Esophagus squamous epithelium (tissue), 5 donors: ENCODE measurements around the gene FOXN1. TPM values are rescaled to one million over a fixed set of nuclear protein-coding genes. Genes with fewer than 3 reads are reported as not detected.

Experiments used
- DNase-seq: peaks from one replicate; lab custom pipeline; 2025; lab: John Stamatoyannopoulos, UW
- H3K27ac ChIP-seq, 4 donors: fragments of 200-600 bp; sonication (generic); one replicate each; pipeline ENCODE4 v1.5.1; 2016 to 2019; ENCODE audit warnings: mild to moderate bottlenecking in 1 of 4
- H3K27me3 ChIP-seq, 4 donors: fragments of 200-600 bp; sonication (generic); 1 replicate in 3 of 4; 2 replicates in 1 of 4; pipeline versions ENCODE4 v1.5.1 to v1.6.0; 2017 to 2021; ENCODE audit warnings: antibody characterized with exemption in 1 of 4
- H3K36me3 ChIP-seq, 3 donors: fragments of 200-600 bp; sonication (generic); one replicate each; pipeline ENCODE4 v1.5.1; 2016 to 2019
- H3K4me1 ChIP-seq, 3 donors: fragments of 200-600 bp; sonication (generic); one replicate each; pipeline ENCODE4 v1.5.1; 2017 to 2019
- H3K4me3 ChIP-seq, 4 donors: fragments of 200-600 bp; sonication (generic); 1 replicate in 3 of 4; 2 replicates in 1 of 4; pipeline ENCODE4 v1.5.1; 2016 to 2019; ENCODE audit warnings: mild to moderate bottlenecking in 2 of 4, moderate library complexity in 1 of 4
- H3K9me3 ChIP-seq, 3 donors: fragments of 200-600 bp; sonication (generic); one replicate each; pipeline ENCODE4 v1.5.1; 2016 to 2019
- POLR2A ChIP-seq, 4 donors: fragments of 450-650 bp; IDR thresholded peaks; one replicate each; pipeline ENCODE4 v1.6.1; 2017; ENCODE audit warnings: antibody characterized with exemption in 4 of 4, mild to moderate bottlenecking in 4 of 4, moderate library complexity in 3 of 4
- whole genome bisulfite sequencing, 2 donors: methylation state at CpG; one replicate each; pipeline ENCODE4 v1.1.5; 2018; 5-methylcytosine and 5-hydroxymethylcytosine counted together
- intact Hi-C: fragments of 100-400 bp; cut with DNase I; formaldehyde crosslinking; loops from one replicate; pipeline ENCODE4 v1.15.0; 2022
- total RNA-seq, 4 donors: library from RNA; depleted of rRNA; stranded (reverse); fragments of >200 nt; gene quantifications; one replicate each; pipeline ENCODE4 v1.1.0, GENCODE V29; 2016
- TF ChIP-seq, protein P1 (sequence below), 6 experiments: fragments of 450-650 bp in 4 of 6; fragments of 200-600 bp in 2 of 6; sonication (generic) in 2 of 6; IDR thresholded peaks; one replicate each; pipeline ENCODE4 v1.5.1; 2016 to 2019; ENCODE audit warnings: antibody characterized with exemption in 6 of 6, mild to moderate bottlenecking in 4 of 6, moderate library complexity in 4 of 6
- donor health status: DM: yes; HTN: yes; CAD: no.

The FOXN1 gene
- total RNA-seq, 4 donors from 2014 or later: 10.5 to 17.0 (median 14.8) TPM

DNA sequence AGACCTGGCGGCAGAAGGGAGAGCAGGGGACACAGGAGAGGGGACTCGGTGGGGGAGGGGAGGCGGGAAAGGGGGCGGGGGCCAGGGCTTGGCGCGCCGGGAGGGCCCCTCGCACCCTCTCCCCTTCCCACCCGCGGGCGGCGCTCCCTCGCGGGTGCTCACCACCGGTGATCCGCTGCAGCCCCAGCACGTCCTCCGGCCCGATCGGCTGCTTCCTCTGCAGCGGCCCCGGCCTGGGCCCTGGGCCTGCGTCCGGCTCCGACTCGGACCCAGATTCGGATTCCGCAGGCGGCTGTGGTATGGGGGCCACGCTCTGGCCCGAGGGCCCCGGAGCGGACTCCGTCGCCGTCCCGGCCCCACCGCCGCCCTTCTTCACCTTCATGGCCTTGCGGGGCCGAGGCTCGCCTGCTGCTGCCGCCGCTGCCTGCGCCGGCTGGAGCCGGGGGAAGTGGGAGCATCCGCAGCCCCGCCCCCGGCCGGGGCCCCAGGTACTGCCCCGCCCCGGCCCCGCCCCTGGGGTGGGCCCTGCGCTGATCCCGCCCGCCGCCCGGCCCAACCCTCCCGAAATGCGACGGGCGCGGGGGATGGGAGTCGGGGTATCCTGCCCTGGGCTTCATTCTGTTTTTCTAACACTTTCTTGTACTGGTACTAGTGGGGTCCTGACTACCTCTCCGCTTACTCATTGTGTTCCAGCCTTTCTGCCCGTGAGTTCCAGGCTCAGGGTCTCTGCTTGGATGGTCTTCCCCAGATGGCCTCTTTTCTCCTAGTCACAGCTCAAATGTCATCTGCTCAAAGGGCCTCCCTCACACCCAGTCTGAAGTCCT is 46.2 kb downstream of the FOXN1 start, which contains the start of gene UNC119:
UNC119 (minus strand) TSS at position 449 of the 824 bp plus-strand sequence; CDS start at position 382, 67 bp downstream.
- intact Hi-C loops: no loop called here
- no peak for DNase-seq
- Histone ChIP-seq H3K4me3 (peak within 1 kb of the TSS; percentile 56 to 86 (median 75)), H3K27ac (peak within 1 kb of the TSS; percentile 65 to 82 (median 72)), H3K36me3 (peaks cover 6 to 45% (median 25%) of the 10 kb centered on the region in 3 donors), H3K9me3 (no peaks in the 10 kb centered on the region), H3K27me3 (no peaks in the 10 kb centered on the region), H3K4me1 (peaks cover 12 to 66% (median 13%) of the 10 kb centered on the region in 3 donors)
- WGBS, 2 donors: 3 to 8% methylated on average over 9 to 13 of the region's 67 CpGs
- TF ChIP-seq, protein P1, sequence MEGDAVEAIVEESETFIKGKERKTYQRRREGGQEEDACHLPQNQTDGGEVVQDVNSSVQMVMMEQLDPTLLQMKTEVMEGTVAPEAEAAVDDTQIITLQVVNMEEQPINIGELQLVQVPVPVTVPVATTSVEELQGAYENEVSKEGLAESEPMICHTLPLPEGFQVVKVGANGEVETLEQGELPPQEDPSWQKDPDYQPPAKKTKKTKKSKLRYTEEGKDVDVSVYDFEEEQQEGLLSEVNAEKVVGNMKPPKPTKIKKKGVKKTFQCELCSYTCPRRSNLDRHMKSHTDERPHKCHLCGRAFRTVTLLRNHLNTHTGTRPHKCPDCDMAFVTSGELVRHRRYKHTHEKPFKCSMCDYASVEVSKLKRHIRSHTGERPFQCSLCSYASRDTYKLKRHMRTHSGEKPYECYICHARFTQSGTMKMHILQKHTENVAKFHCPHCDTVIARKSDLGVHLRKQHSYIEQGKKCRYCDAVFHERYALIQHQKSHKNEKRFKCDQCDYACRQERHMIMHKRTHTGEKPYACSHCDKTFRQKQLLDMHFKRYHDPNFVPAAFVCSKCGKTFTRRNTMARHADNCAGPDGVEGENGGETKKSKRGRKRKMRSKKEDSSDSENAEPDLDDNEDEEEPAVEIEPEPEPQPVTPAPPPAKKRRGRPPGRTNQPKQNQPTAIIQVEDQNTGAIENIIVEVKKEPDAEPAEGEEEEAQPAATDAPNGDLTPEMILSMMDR (IDR thresholded peaks at IDR 0.05): no peak
- TF ChIP-seq POLR2A (IDR thresholded peaks at IDR 0.05): peak in 2 of 4 donors; percentile 50 to 81

DNA sequence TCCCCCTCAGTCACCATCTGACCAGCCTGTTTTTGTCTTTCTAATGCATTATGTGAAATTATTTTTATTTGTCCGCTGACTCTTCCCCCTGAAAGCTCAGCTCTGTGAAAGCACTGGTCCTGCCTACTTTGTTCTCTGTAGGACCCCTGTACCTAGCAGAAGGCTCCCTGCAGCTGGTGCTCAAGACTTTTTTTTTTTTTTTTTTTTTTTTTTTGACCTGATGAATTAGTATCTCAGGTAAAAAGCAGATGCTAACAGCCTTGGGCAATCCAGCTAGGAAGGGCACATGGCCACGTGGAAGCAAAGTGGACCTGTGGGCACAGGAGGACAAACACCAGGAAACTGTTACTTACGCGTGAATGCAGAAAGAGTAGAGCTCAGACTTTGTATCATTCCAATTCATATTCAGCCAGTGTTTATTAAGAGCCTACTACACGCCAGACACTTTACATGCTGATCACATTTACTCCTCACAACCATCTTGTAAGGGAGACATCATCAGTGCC is 46.9 kb downstream of the FOXN1 start:
- 87 to 90% methylated on average over 4 to 5 of the region's 5 CpGs for WGBS, 2 donors
- H3K27ac ChIP-seq: no peak overlapping the region

DNA sequence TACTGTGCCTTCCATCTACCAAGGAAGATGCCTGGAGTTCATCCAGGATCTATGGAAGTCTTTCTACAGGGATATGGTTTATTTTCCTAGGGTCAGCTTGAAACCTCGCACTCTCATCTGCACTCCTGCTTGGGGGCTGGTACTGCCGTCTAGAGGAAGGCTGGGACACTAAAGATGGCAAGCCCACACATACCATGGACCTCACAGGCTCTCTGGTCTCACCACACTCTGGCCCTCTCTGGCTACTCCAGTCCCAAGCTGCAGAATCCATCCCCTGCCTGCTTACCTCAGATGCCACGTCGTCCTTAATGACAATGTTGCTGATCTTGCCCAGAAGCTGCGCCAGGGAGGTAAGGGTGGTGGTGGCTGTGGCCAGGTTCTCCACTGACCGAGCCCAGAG is 48.4 kb downstream of the FOXN1 start:
- no peak for TF ChIP-seq POLR2A (IDR thresholded peaks at IDR 0.05)
- TF ChIP-seq, protein P1 (IDR thresholded peaks at IDR 0.05): peak in 1 of 6 experiments; percentile 8
- intact Hi-C loops: no loop called here
- no peak for DNase-seq
- Histone ChIP-seq H3K27me3 (no peaks in the 10 kb centered on the region), H3K4me3 (no peak overlapping the region), H3K9me3 (no peaks in the 10 kb centered on the region), H3K27ac (no peak overlapping the region), H3K4me1 (peaks cover 12 to 48% (median 13%) of the 10 kb centered on the region in 3 donors), H3K36me3 (peaks cover 6 to 61% (median 26%) of the 10 kb centered on the region in 3 donors)
- WGBS, 2 donors: 85% methylated on average over 6 of the region's 6 CpGs; no CpG with 5 or more reads in 1 of the 2 donors

More for the DNA sequence above, 46.9 kb downstream of the FOXN1 start:
- no peak for DNase-seq
- Histone ChIP-seq H3K36me3 (peaks cover 6 to 46% (median 26%) of the 10 kb centered on the region in 3 donors), H3K4me3 (peak overlapping the region in 3 of 4 donors; percentile 65 to 86 (median 85)), H3K9me3 (no peaks in the 10 kb centered on the region), H3K27me3 (no peaks in the 10 kb centered on the region), H3K4me1 (peaks cover 12 to 63% (median 13%) of the 10 kb centered on the region in 3 donors)
- TF ChIP-seq, protein P1 (IDR thresholded peaks at IDR 0.05): no peak
- TF ChIP-seq POLR2A (IDR thresholded peaks at IDR 0.05): no peak
- intact Hi-C loops: no loop called here

DNA sequence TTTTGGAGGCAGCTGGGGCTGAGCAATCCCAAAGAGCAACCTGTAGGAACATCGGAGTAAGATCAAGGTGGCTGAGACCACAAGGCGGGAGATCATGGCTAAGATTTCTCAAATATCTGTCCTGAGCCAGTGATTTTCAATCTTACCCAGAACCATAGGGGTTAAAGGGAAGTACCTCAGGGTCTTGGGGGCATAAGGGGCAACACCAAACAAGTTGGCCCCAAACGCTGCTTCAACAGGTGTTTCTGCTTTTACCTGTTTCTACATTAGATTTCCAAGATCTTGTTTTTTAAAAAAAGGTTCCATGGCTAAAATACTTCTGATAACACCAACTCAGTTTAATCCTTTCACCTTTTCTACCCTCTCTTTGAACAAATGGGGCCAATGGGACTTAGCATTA is 48.9 kb downstream of the FOXN1 start:
- intact Hi-C loops: no loop called here
- TF ChIP-seq, protein P1 (IDR thresholded peaks at IDR 0.05): no peak
- TF ChIP-seq POLR2A (IDR thresholded peaks at IDR 0.05): no peak
- Histone ChIP-seq H3K36me3 (peaks cover 6 to 66% (median 26%) of the 10 kb centered on the region in 3 donors), H3K27ac (no peak overlapping the region), H3K27me3 (no peaks in the 10 kb centered on the region), H3K4me3 (no peak overlapping the region), H3K9me3 (no peaks in the 10 kb centered on the region), H3K4me1 (peaks cover 12 to 43% (median 13%) of the 10 kb centered on the region in 3 donors)
- no peak for DNase-seq
- WGBS, 2 donors: 88% methylated on average over 3 of the region's 3 CpGs

DNA sequence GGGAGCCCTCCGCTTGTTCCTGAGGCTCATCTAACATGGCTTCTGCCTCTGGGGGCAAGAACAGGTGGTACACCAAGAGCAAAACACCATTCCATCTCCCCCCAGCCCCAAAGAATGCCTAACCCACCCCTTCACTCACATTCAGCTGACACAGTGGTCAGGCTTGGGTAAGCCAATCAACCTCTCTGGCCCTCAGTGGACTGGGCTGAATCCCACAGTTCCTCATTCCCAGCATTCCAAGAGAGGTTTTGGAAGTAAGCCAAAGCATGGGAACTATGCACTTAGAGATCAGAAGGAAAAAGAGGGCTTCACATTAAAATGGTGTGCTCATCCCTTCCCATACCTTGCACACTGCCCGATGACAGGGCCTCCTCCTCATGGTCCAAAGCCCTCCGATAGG is 57.3 kb downstream of the FOXN1 start:
- Histone ChIP-seq H3K27me3 (no peaks in the 10 kb centered on the region), H3K27ac (no peak overlapping the region), H3K4me1 (peaks cover 0 to 18% (median 0%) of the 10 kb centered on the region in 3 donors), H3K9me3 (no peaks in the 10 kb centered on the region), H3K36me3 (peaks cover 4 to 86% (median 24%) of the 10 kb centered on the region in 3 donors), H3K4me3 (no peak overlapping the region)
- DNase-seq: no peak
- WGBS, 2 donors: 91 to 98% methylated on average over 3 of the region's 3 CpGs
- no peak for TF ChIP-seq POLR2A (IDR thresholded peaks at IDR 0.05)
- TF ChIP-seq, protein P1 (IDR thresholded peaks at IDR 0.05): no peak
- intact Hi-C loops: no loop called here
